G401 (cell line): ENCODE results near the gene DGCR8. TPM values are rescaled to one million over a fixed set of nuclear protein-coding genes. Genes with fewer than 3 reads are reported as not detected.

Source experiments
- DNase-seq: peaks from one replicate; pipeline ENCODE4 v3.0.0-alpha.2; 2015; ENCODE audit warnings: low spot score
- in situ Hi-C: cut with HindIII; loops from 2 replicates; pipeline ENCODE4 v1.10.0; 2016; ENCODE audit warnings: low sequenced_read_pairs, mixed read lengths
- total RNA-seq: library from RNA; depleted of rRNA; stranded (reverse); fragments of >200 nt; shearing (Covaris generic); gene quantifications from 2 replicates; pipeline ENCODE4 v1.2.3, GENCODE V29; 2014; rRNA removed

DGCR8 gene
- total RNA-seq, result 21.5 and 22.0 TPM in 2 replicates

GRCh38 chr22:20079745-20080444 lies at the start of gene DGCR8:
DGCR8 (plus strand) TSS chr22:20080241; CDS start chr22:20085964, 5,723 bp downstream.
- in situ Hi-C loops, result no loop called here
- DNase-seq, result peak; percentile 94

- no peak for DNase-seq
- in situ Hi-C loops, result no loop called here
Measured at GRCh38 chr22:20031732-20032406, 48.2 kb upstream of the DGCR8 start.

DNA sequence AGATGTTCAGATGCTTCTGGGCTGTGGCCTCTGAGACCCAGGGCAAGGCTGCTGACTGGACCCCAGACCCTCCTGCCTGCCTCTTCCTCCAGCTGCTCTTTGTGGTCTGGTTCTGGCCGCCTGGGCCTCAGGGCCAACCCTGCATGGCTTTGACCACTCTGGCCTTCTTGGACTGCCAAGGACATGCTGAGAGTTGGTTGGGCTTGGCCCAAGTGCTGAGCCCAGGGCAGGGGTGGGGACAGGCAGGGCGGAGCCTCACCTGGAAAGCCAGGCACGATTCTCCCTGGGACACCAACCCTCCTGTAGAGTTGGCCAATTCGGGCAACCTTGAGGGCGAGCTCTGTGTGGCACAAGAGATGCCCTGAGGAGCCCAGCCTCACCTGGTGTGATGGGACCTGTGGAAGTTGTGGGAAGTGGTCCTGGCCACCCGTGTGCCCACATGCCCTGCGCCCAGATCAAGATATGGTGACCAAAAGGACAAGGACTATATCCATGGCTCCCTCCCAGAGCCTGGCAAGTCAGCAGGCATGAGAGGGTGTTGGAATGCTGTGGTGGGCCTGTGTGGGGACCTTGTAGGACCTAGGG lies 47.5 kb upstream of the DGCR8 start:
- in situ Hi-C loops, result no loop called here
- no peak for DNase-seq

GRCh38 chr22:20033045-20033706 lies 46.9 kb upstream of the DGCR8 start:
- peak; percentile 23 for DNase-seq
- in situ Hi-C loops, result no loop called here

GRCh38 chr22:20034143-20034542 lies 45.9 kb upstream of the DGCR8 start:
- no peak for DNase-seq
- in situ Hi-C loops, result no loop called here

DNA sequence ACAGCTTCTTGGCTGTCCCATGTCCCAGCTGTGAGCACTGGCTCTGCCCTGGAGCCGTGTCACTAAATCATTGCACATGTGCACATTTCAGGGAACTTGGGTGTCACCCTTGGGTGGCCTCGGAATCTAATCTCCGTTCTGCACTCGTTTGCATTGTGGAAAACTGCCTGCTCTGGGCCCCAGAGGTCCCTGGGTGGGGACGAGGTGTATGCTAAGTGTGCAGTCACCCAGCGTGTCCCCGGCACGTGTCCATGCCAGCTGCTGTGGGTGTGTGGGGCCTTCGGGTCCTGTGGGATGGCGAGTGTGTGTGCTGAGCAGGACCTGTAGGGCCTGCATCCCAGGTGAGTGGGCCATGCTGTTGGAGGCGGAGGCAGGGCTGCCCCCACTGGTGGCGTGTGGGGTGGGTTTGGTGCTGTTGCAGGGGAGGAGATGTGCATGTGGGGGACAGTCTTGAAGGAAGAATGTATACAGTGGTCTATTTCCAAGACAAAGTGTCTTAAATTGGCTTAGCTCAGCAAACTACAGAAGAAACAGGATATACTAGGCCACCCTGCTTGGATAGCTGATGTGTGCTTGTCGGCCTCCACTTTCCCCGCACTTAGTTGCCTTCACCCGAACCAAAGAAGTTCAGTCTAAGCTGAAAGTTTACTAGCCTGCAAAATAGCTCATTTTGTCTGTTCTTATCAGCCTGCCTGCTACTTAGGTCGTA lies 44.5 kb upstream of the DGCR8 start:
- DNase-seq, result no peak
- in situ Hi-C loops, result no loop called here

DNA sequence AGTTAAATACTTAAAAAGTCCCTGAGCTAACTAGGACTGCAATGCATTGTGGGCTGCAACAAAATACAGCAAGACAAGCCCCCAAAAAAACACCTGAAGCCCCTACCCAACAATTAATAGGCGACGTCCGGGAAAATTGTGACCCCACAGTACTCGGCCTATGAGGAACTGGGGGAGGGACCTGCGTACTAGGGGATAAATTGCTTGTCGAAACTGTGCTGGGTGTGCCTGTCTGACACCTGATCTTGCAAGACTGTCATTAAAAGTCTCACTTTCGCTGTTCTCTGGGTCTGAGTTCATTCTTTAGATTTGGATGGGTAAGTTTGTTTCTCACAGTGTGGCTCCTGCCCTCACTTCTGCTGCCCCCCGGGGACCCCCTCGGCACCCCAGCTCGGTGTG lies 44.0 kb upstream of the DGCR8 start:
- in situ Hi-C loops, result no loop called here
- DNase-seq, result no peak

GRCh38 chr22:20036535-20037392 lies 43.3 kb upstream of the DGCR8 start:
- in situ Hi-C loops, result no loop called here
- no peak for DNase-seq

DNA sequence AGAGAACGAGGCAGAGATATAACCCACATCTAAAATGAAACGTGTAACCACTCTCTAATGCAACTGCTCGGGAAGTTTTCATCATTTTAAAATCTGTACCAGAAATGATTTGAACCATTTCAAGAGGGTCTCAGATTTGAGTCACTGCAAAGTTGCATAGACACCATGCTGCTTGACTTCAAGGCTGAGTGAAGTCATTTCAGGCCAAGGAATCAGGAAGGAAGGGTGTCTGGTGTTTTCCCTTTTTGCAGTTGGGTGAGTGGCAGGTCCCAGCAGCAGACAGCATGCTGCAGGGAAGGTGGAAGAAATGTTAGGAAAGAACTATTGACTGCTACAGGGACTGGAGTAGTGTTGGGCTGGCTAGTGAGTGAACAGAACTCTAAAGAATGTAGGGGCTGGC lies 42.6 kb upstream of the DGCR8 start:
- no peak for DNase-seq
- in situ Hi-C loops, result no loop called here

DNA sequence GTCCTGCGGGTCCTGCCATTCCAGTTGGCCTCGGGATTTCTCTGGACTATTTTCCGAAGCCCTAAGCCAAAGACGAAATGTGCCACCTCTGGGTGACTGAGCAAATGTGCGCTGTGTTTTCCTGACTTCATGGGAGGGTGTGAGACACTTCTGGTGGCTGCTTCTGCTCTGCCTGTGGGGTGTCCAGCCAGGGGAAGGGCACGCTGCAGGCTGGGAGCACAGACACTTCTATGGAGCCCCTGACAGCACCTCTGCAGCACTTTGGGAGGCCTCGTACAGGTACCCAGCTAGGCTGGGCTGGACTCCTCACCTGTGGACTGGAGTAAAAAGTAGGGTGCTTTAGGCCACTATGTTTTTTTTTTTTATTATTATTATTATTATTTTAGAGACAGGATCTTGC lies 41.5 kb upstream of the DGCR8 start:
- DNase-seq, result no peak
- in situ Hi-C loops, result no loop called here

DNA sequence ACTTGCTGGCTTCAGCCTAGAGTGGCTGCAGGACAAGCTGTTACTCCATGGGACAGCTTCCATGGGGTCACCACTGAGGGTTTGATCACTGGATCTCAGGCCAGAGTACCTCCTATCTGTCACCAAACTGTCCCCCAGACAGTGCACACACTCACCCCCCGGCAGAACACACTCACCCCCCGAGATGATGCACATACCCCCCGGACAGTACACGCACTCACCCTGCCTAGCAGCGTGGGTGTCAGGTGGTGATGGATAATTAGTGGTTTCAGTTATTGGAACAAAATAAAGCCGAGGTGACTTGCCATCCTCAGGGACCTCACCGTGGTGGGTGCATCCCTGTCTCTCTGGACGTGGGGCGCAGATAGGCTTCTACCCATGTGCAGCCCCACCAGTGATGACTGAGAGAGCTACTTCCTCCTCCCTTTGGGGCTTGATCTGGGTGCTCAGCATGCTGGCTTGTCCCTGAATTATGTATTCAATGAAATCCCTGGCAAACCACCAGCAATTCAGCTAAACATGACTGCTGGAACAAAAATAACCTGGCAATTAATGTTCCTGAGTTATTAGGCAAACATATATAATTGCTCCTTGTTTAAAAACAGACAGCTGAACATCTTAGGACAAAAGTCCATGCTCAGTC lies 40.2 kb upstream of the DGCR8 start:
- in situ Hi-C loops, result no loop called here
- no peak for DNase-seq

DNA sequence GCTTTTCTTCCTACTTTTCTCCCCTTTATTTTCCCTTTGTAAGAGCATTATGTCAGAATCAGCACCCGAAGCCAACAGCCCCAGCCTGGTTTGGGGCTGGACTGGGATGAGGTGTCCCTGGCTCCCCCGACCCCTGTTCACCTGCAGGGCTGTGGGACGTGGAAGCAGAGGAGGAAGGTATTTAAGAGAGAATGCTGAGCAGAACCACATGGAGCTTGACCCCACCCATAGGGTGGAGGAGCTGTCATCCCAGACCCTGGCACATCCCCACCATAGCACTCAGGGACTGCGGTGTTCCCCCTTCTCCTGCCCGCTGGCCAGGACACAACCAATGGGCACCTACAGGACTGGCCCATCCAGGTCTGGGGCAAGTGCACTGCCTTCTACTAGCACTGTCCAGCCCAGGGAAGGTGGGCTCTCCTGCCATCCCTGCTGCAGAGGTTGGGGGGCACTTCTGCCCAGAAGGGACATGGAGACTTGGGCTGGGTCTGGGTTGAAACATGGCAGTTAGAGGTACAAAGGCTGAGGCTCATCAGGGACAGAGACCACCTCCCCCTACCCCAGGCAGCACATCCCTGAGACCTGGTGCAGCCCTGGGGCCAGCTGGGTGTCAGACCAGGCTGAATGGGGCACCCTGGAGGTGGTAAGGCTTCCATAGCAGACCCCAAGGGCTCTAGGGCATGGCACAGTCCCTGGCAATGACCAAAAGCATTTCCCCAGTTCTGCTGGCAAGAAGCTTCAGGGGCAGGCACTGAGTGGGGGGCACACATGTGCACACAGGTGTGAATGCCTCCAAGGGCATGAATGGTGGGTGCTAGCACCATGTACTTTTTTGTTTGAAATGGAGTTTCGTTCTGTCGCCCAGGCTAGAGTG lies 39.5 kb upstream of the DGCR8 start:
- in situ Hi-C loops, result no loop called here
- DNase-seq, result no peak

- in situ Hi-C loops, result no loop called here
- no peak for DNase-seq
Measured at GRCh38 chr22:20043057-20043996, 36.7 kb upstream of the DGCR8 start.

GRCh38 chr22:20043997-20044342 lies 36.1 kb upstream of the DGCR8 start:
- DNase-seq, result no peak
- in situ Hi-C loops, result no loop called here

DNA sequence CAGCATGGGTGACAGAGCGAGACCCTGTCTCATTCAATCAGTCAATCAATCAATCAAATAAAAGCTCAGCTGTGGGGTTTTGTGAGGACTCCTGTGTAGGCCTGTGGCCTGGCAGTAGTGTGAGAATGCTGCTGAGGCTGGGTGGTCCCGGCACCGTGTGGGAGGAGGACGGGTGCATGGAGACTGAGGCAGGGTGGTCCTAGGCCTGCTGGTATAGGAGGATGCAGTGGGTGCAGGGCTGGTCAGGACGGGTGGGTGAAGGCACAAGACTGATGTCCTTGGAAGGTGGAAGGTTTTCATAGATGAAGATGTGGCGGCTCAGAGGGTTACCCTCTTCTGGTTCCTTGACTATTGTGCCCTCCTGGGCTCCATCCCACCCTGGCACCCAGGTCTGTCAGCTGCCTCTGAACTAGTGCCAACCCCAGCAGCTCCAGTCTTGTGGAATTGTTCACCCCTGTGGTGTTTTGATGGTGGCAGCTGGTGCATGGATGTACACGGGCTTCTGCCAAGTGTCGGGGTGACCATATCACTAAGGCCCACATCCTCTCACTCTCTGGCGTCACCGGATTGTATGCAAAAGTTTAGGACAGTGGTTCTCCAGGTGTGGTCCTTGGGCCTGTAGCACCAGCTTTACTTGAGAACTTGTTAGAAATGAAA lies 35.4 kb upstream of the DGCR8 start:
- in situ Hi-C loops, result no loop called here
- no peak for DNase-seq

DNA sequence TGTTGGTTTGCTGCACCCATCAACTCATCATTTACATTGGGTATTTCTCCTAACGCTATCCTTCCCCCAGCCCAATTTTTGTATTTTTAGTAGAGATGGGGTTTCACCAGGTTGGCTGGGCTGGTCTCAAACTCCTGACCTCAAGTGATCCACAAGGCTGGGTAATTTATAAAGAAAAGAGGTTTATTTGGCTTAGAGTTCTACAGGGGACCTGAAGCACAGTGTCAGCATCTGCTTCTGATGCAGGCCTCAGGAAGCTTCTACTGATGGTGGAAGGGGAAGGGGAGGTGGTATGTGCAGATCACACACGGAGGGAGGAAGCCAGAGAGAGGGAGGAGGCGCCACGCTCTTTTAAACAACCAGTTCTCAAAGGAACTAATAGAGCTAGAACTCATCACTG lies 33.3 kb upstream of the DGCR8 start:
- DNase-seq, result no peak
- in situ Hi-C loops, result no loop called here
